HG03571 (cell line): Measurements from ENCODE around the gene RTP3.
A peak's percentile ranks its signal among the peaks of the same experiment; 100 is the strongest.
"Not testable (repeated sequence)": the region's sequence is repeated elsewhere in the genome, so short reads cannot be mapped to it uniquely, and the experiment has no call there.

Source experiments
- ATAC-seq: cut with Tn5 transposase; IDR thresholded peaks from one replicate; pipeline ENCODE4 v1.9.1; 2021; ENCODE audit not compliant: unreplicated experiment

The RTP3 gene

GRCh38 chr3:46517016-46517783, 19.4 kb downstream of the RTP3 start:
- ATAC-seq: no peak

- no peak for ATAC-seq
Observed at GRCh38 chr3:46517784-46518181, 20.0 kb downstream of the RTP3 start.

GRCh38 chr3:46519952-46520351, 22.2 kb downstream of the RTP3 start:
- no peak for ATAC-seq

- ATAC-seq: no peak
Observed at GRCh38 chr3:46520531-46520930, 22.8 kb downstream of the RTP3 start.

- no peak for ATAC-seq
Observed at GRCh38 chr3:46521096-46521495, 23.3 kb downstream of the RTP3 start.

- not testable (repeated sequence) for ATAC-seq
Observed at GRCh38 chr3:46522201-46522600, 24.4 kb downstream of the RTP3 start.

- no peak for ATAC-seq
Observed at GRCh38 chr3:46523556-46523955, 25.8 kb downstream of the RTP3 start.

- no peak for ATAC-seq
Observed at GRCh38 chr3:46524008-46524407, 26.2 kb downstream of the RTP3 start.

- ATAC-seq: no peak
Observed at GRCh38 chr3:46524832-46525231, 27.1 kb downstream of the RTP3 start.

GRCh38 chr3:46527239-46527638, 29.5 kb downstream of the RTP3 start:
- no peak for ATAC-seq

- no peak for ATAC-seq
Observed at GRCh38 chr3:46533091-46533490, 35.3 kb downstream of the RTP3 start.

- ATAC-seq: no peak
Observed at GRCh38 chr3:46535746-46536145, 38.0 kb downstream of the RTP3 start.

- no peak for ATAC-seq
Observed at GRCh38 chr3:46536758-46537157, 39.0 kb downstream of the RTP3 start.

GRCh38 chr3:46537316-46537715, 39.5 kb downstream of the RTP3 start:
- no peak for ATAC-seq

GRCh38 chr3:46537779-46538178, 40.0 kb downstream of the RTP3 start:
- no peak for ATAC-seq

- ATAC-seq: not testable (repeated sequence)
Observed at GRCh38 chr3:46538425-46538802, 40.6 kb downstream of the RTP3 start.

GRCh38 chr3:46538803-46539442, 41.1 kb downstream of the RTP3 start:
- peak; percentile 83 for ATAC-seq

- no peak for ATAC-seq
Observed at GRCh38 chr3:46539443-46540005, 41.7 kb downstream of the RTP3 start.

- no peak for ATAC-seq
Observed at GRCh38 chr3:46540550-46540949, 42.8 kb downstream of the RTP3 start.

- ATAC-seq: no peak
Observed at GRCh38 chr3:46541835-46542234, 44.1 kb downstream of the RTP3 start.

GRCh38 chr3:46542344-46542743, 44.6 kb downstream of the RTP3 start:
- ATAC-seq: no peak

GRCh38 chr3:46542801-46543201, 45.0 kb downstream of the RTP3 start:
- ATAC-seq: no peak
